C4-2B (cell line): Measurements from ENCODE around the gene NT5DC2.

Experiments
- ZFX ChIP-seq: fragments of 450-650 bp; IDR thresholded peaks from 2 replicates; pipeline ENCODE4 v1.6.1; 2017
- TF ChIP-seq, protein P1 (sequence below): fragments of 450-650 bp; conservative IDR thresholded peaks from 2 replicates; pipeline ENCODE4 v1.5.1; 2017; ENCODE audit warnings: mild to moderate bottlenecking

DNA sequence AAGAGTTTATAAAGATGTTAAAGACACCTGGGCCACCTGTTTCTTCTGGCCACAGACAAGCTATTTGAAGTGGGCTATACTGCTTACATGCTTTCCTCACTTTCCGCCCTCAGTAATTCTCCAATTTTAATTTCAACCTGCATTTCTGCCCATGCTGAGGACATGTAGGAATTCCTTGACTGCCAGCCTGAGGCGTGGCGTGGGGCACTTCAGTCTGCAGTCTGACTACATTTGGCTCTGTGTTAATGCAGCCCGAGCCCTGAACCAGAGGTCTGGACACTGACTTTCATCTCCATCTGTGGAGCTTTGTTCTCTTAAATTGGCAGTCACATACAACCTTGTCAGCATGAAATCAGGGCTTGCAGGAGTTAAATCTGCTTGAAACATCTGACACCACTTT, 11.3 kb upstream of the NT5DC2 start:
- TF ChIP-seq, protein P1, sequence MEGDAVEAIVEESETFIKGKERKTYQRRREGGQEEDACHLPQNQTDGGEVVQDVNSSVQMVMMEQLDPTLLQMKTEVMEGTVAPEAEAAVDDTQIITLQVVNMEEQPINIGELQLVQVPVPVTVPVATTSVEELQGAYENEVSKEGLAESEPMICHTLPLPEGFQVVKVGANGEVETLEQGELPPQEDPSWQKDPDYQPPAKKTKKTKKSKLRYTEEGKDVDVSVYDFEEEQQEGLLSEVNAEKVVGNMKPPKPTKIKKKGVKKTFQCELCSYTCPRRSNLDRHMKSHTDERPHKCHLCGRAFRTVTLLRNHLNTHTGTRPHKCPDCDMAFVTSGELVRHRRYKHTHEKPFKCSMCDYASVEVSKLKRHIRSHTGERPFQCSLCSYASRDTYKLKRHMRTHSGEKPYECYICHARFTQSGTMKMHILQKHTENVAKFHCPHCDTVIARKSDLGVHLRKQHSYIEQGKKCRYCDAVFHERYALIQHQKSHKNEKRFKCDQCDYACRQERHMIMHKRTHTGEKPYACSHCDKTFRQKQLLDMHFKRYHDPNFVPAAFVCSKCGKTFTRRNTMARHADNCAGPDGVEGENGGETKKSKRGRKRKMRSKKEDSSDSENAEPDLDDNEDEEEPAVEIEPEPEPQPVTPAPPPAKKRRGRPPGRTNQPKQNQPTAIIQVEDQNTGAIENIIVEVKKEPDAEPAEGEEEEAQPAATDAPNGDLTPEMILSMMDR: no peak
- TF ChIP-seq ZFX: no peak
